ENCODE results near the gene FAXC. TPM values are rescaled to one million over a fixed set of nuclear protein-coding genes. Genes with fewer than 3 reads are reported as not detected.
"Not testable (repeated sequence)": the region's sequence is repeated elsewhere in the genome, so short reads cannot be mapped to it uniquely, and the experiment has no call there.

FAXC gene
- total RNA-seq, 1 experiment from 2014 or later = 1.9 TPM

DNA sequence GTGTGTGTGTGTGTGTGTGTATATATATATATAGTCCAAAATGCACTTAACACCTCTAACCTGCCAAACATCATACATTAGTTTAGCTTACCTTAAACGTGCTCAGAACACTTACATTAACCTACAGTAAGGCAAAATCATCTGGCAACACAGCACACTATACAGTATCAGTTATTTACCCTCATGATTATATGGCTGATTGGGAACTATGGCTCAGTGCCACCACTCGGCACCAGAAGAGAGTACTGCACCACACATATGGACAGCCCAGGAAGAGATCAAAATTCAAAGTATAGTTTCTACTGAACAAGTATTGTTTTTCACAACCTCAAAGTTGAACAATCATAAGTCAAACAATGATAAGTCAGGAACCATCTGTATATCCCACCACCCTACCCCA, 59.8 kb downstream of the FAXC start:
- DNase-seq (ENCODE audit: extremely low read depth, low read depth) = no peak

GRCh38 chr6:99288668-99289067, 60.8 kb downstream of the FAXC start:
- DNase-seq (ENCODE audit: extremely low read depth, low read depth) = no peak

- DNase-seq (ENCODE audit: extremely low read depth, low read depth) = no peak
Measured at GRCh38 chr6:99287523-99287922, 62.0 kb downstream of the FAXC start.

GRCh38 chr6:99285881-99286280, 63.6 kb downstream of the FAXC start:
- no peak for DNase-seq (ENCODE audit: extremely low read depth, low read depth)

- DNase-seq (ENCODE audit: extremely low read depth, low read depth) = peak; percentile 7
Measured at GRCh38 chr6:99282479-99283062, 66.9 kb downstream of the FAXC start.

DNA sequence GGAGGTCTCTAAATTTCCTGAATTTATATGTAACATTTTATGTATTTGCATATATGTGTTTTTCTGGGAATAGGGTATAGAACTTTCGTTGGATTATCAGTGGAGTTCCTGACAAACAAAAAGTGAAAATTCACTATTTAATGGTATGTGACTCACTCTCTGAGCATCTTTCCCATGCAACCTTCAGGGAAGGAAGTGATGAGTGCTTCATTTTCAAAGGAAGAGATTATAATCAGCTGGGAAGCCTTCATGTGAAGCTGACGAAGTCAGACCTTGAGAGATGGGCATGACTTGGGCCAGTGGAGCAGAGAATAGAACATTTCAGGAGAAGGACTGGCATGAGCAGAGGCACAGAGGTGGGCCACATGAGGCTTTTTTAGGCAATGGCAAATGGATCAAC, 72.7 kb downstream of the FAXC start:
- DNase-seq (ENCODE audit: extremely low read depth, low read depth) = no peak

DNA sequence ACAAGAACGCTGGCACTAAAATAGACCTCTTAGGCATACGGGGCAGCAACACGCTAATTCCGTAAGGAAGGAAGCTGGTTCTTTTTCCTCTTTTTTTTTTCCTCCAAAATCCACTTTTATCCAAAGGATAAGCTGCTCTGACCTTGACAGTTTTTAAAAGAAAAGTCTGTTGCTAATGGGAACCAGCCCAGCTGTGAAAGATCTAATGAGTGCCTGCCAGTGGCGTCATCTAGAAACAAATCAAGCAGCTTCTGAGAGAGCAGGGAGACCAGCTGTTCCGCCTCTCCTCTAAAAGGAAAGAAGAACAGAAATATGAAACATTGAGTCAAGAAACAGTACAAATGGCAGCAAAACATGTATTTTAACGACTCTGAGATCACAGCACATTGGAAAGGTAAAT, 78.6 kb downstream of the FAXC start:
- no peak for DNase-seq (ENCODE audit: extremely low read depth, low read depth)

- no peak for DNase-seq (ENCODE audit: extremely low read depth, low read depth)
Measured at GRCh38 chr6:99270030-99270429, 79.4 kb downstream of the FAXC start.

- DNase-seq (ENCODE audit: extremely low read depth, low read depth) = no peak
Measured at GRCh38 chr6:99269207-99269606, 80.3 kb downstream of the FAXC start.

DNA sequence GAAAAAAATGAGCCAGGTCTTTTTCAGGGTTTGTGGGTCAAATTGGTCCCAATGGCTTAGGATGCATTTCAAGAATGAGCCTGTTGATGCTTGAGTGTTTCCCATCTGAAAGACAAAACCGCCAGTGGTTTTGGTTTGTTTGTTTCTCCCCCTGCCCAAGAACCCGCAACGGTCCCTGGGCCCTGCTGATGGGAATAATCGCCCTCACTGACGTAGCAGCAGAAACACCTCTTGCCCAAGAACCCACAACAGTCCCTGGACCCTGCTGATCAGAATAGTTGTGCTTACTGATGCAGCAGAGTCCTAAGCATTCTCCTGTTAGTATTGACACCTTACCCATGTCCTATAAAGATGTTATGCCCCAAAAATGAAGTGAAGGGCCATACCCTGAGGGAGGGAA, 82.5 kb downstream of the FAXC start:
- DNase-seq (ENCODE audit: extremely low read depth, low read depth) = not testable (repeated sequence)

DNA sequence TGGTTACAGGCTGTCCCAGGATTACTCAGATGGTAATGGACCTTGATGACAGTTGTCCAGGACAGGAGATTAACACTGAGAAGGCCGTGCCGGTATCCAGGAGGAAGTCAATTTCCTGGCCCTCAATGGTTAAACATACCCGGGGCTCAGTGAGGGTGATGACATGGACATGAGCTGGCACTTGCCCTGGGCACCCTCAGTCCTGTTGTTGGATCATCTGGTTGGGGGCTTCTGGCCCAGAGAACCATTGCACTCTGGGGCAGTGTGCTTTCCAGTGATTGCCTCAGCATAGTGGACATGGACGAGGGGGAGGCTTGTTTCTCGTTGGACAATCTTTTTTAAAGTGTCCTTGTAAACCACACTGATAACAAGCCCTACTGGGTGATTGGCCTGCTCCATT, 84.0 kb downstream of the FAXC start:
- DNase-seq (ENCODE audit: extremely low read depth, low read depth) = not testable (repeated sequence)

- no peak for DNase-seq (ENCODE audit: extremely low read depth, low read depth)
Measured at GRCh38 chr6:99254616-99255550, 94.6 kb downstream of the FAXC start.

DNA sequence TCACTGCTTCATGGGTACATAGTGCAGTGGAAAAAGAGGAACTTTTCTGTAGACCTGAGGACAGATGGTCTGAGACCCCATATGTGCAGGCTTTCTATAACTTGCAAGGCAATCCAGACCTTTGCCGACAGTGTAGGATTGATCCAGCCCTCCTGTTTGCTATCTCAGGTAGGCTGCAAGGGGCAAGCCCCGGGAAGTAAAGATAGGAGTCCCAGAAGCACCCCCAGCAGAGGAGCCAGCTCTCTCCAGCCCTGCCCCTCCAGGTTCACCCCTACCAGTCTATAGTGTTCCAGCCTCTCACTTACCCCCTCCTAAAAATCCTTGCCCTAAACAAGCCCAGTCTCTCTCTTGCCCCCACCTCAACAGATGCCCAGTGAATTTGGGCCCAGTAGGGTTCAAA, 96.2 kb downstream of the FAXC start:
- no peak for DNase-seq (ENCODE audit: extremely low read depth, low read depth)

- DNase-seq (ENCODE audit: extremely low read depth, low read depth) = no peak
Measured at GRCh38 chr6:99252421-99252820, 97.1 kb downstream of the FAXC start.

DNA sequence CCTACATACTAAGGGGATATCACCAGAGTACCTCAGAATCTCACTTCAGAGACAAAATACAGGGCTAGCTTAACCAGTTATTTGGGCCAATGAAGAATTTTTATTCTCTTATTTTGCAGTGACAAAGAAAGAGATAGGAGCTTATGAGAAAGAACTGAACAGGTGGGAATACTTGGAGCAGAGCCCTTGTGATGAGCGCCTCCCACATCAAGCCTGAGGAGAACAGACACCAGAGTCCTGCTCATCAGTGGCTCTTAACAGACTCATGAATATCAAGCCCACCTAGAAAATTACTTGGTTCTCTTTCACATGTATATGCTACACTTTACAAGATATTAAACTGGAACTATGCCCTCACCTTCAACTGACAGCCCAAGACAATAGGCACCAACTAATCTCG, 99.0 kb downstream of the FAXC start:
- DNase-seq (ENCODE audit: extremely low read depth, low read depth) = no peak

GRCh38 chr6:99246602-99247001, 102.9 kb downstream of the FAXC start:
- DNase-seq (ENCODE audit: extremely low read depth, low read depth) = no peak

DNA sequence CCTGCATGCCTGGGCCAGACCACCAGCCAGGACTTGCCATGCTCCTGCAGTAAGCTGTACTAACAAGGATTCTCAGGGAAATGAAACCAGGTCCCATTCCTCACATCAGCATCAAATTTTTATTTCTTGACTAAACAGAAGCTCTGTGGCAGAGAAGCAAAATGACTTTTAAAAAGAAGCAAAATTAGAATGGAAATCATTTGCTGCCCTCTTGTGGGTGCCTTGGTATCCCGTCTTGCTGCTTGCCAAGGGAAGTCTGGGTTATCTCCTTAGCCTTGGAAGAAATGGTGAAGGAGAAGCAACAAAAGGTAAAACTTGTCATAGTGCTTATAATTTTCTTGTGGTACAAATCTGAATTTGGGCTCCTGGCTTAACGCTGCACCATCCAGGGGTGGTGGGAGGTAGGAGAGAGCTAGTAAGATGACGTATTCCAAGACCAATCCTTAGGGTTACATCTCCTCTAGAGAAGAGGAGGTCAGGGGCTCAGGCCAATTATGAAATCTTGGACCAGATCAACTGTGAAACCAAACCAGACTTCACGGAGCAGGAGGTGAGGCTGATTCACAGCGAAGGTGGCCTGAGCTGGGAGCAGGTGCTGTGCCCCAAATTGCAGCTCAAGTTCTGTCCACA, 107.5 kb downstream of the FAXC start:
- DNase-seq (ENCODE audit: extremely low read depth, low read depth) = peak; percentile 14

DNA sequence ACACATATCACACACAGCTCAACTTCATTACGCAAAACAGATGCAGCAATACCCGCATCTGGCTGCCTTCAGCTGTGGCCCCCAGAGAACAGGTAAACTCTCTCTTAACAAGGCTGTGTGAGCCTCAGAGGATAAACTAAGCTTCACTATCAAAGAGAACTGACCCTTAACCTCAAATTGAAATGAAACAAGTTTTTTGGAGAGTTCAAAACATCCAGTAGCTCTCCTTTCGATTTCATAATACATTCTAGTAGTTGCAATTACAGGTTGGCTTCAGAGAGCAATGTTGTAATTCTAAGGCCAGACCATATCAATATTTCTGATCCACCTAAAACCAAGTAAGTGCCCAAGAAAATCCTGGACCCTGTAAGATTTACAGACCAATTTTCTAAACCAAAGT, 113.5 kb downstream of the FAXC start:
- DNase-seq (ENCODE audit: extremely low read depth, low read depth) = no peak

GRCh38 chr6:99233219-99233618, 116.3 kb downstream of the FAXC start:
- DNase-seq (ENCODE audit: extremely low read depth, low read depth) = no peak

- DNase-seq (ENCODE audit: extremely low read depth, low read depth) = no peak
Measured at GRCh38 chr6:99232056-99232455, 117.4 kb downstream of the FAXC start.

DNA sequence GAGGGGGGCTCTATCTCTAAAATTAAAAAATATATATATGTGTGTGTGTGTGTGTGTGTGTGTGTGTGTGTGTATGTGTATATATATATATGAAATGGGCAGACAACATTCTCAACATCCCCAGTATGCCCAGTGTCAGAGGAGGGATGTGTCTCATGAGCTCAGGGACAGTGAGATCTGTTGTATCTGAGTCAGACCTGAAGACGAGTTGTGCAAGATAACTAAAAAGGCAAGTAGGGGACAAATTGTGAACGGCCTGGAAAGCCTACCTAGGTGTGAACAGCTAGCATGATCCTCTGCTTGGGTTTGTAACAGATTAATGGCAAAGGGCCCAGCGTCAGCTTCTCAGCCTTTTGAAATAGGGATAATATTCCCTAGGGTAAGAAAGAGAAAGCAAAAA, 124.3 kb downstream of the FAXC start:
- no peak for DNase-seq (ENCODE audit: extremely low read depth, low read depth)
